Stomach (tissue), 9 donors: ENCODE data around the gene DHRSX. TPM values are rescaled to one million over a fixed set of nuclear protein-coding genes. Genes with fewer than 3 reads are reported as not detected.
"Not testable (repeated sequence)": the region's sequence is repeated elsewhere in the genome, so short reads cannot be mapped to it uniquely, and the experiment has no call there.

ENCODE experiments used
- DNase-seq, 2 donors: peaks; one replicate each; pipeline versions ENCODE4 v3.0.0 to v3.0.0-alpha.2; 2013 to 2019
- H3K27ac ChIP-seq, 5 donors: fragments of 200-600 bp in 4 of 5; sonication (generic) in 4 of 5; one replicate each; pipeline ENCODE4 v1.5.1; 2013 to 2019; ENCODE audit warnings: mild to moderate bottlenecking in 1 of 5, moderate library complexity in 1 of 5
- H3K27me3 ChIP-seq, 3 donors: fragments of 200-600 bp; sonication (generic); one replicate each; pipeline ENCODE4 v1.5.1; 2017 to 2019; ENCODE audit warnings: mixed run types in 1 of 3
- H3K36me3 ChIP-seq, 4 donors: fragments of 200-600 bp; sonication (generic); 1 replicate in 3 of 4; 2 replicates in 1 of 4; pipeline ENCODE4 v1.5.1; 2016 to 2019
- H3K4me1 ChIP-seq, 4 donors: fragments of 200-600 bp; sonication (generic); one replicate each; pipeline ENCODE4 v1.5.1; 2016 to 2019
- H3K4me3 ChIP-seq, 4 donors: fragments of 200-600 bp; sonication (generic) in 3 of 4; one replicate each; pipeline ENCODE4 v1.5.1; 2016 to 2019; ENCODE audit warnings: mild to moderate bottlenecking in 1 of 4
- H3K9me3 ChIP-seq, 4 donors: fragments of 200-600 bp; sonication (generic); one replicate each; pipeline ENCODE4 v1.5.1; 2016 to 2019
- CTCF ChIP-seq, 7 experiments: fragments of 450-650 bp in 4 of 7; fragments of 200-600 bp in 3 of 7; sonication (generic) in 3 of 7; IDR thresholded peaks; one replicate each; pipeline ENCODE4 v1.5.1; 2016 to 2019; ENCODE audit warnings: antibody characterized with exemption in 7 of 7, control low read depth in 2 of 7, mild to moderate bottlenecking in 1 of 7
- EP300 ChIP-seq: sonication (generic); formaldehyde crosslinking; IDR thresholded peaks from one replicate; pipeline ENCODE4 v1.6.1; 2017; ENCODE audit warnings: antibody characterized with exemption
- POLR2A ChIP-seq, 4 donors: fragments of 450-650 bp; IDR thresholded peaks; one replicate each; pipeline ENCODE4 v1.6.1; 2016; ENCODE audit warnings: antibody characterized with exemption in 4 of 4, control low read depth in 2 of 4, mild to moderate bottlenecking in 1 of 4, moderate library complexity in 1 of 4
- POLR2AphosphoS5 ChIP-seq, 3 donors: sonication (generic); formaldehyde crosslinking; IDR thresholded peaks; one replicate each; pipeline ENCODE4 v1.6.1; 2016; ENCODE audit warnings: antibody characterized with exemption in 3 of 3
- WGBS, 5 donors: extraction: QIAGEN DNeasy Blood & Tissue Kit in 3 of 5; methylation state at CpG; one replicate each; pipeline versions ENCODE4 v1.1.5 to v1.1.7; 2013 to 2018; 5-methylcytosine and 5-hydroxymethylcytosine counted together
- intact Hi-C: fragments of 100-400 bp; cut with DNase I; formaldehyde crosslinking; loops from one replicate; pipeline ENCODE4 v1.15.1; 2023; ENCODE audit warnings: low total_unique reads
- polyA plus RNA-seq, 3 donors: library from polyadenylated mRNA; stranded (reverse); fragments of 200-250 nt; gene quantifications; one replicate each; pipeline ENCODE4 v1.2.3, GENCODE V29; 2013
- total RNA-seq, 5 donors: library from RNA; depleted of rRNA; stranded (reverse); fragments of >200 nt; gene quantifications; one replicate each; pipeline versions ENCODE4 v1.1.0 to v1.2.3, GENCODE V29; 2014 to 2016
- donor health status: healthy with polysubstance abuse.
- donor health status: Bipolar disorder and iron deficiency.
- donor health status: healthy.

Gene DHRSX
- total and polyA plus RNA-seq, 8 donors: 11.2 to 69.4 (median 21.1) TPM

GRCh38 chrX:2479420-2479780 lies 21.4 kb downstream of the DHRSX start:
- Histone ChIP-seq H3K27me3 (no peaks in the 10 kb centered on the region), H3K27ac (no peak overlapping the region), H3K36me3 (no peaks in the 10 kb centered on the region), H3K4me1 (peaks cover 0 to 21% (median 9%) of the 10 kb centered on the region in 4 donors), H3K4me3 (no peak overlapping the region), H3K9me3 (no peaks in the 10 kb centered on the region)
- WGBS, 5 donors: 96 to 99% (median 98%) methylated on average over 8 to 15 of the region's 15 CpGs
- intact Hi-C loops: no loop called here
- TF ChIP-seq POLR2AphosphoS5 (IDR thresholded peaks at IDR 0.05): no peak
- no peak for TF ChIP-seq POLR2A (IDR thresholded peaks at IDR 0.05)
- no peak for TF ChIP-seq EP300
- TF ChIP-seq CTCF (IDR thresholded peaks at IDR 0.05): no peak
- no peak for DNase-seq

DNA sequence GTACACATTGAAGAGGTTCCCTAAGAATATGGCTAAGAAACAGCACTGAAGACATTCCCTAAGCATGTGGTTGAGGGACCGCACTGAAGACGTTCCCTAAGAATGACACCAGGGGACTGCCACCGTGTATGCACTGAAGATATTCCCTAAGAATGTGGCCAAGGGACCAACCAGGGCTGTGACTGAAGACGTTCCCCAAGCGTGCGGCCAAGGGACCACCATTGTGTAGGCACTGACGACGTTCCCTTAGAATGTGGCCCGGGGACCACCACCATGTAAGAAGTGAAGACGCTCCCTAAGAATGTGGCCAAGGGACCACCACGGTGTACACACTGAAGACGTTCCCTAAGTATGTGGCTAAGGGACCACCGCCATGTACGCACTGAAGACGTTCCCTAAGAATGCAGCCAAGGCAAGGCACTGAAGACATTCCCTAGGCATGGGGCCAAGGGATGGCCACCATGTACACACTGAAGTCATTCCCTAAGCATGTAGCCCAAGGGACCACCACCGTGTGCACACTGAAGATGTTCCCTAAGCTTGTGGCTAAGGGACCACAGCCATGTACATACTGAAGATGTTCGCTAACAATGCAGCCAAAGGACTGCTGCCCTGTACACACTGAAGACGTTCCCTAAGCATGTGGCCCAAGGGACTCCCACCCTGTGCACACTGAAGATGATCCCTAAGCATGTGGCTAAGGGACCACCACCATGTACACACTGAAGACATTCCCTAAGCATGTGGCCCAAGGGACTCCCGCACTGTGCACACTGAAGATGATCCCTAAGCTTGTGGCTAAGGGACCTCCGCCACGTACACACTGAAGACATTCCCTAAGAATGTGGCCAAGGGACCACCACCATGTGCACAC lies 22.0 kb downstream of the DHRSX start:
- H3K4me1 ChIP-seq: peaks cover 0 to 21% (median 5%) of the 10 kb centered on the region in 4 donors
- WGBS, 5 donors: 86 to 93% (median 91%) methylated on average over 18 to 21 of the region's 21 CpGs
- no peaks in the 10 kb centered on the region for H3K9me3 ChIP-seq
- no peak overlapping the region for H3K4me3 ChIP-seq
- no peaks in the 10 kb centered on the region for H3K27me3 ChIP-seq
- no peak for DNase-seq
- intact Hi-C loops: no loop called here
- no peak overlapping the region for H3K27ac ChIP-seq
- no peaks in the 10 kb centered on the region for H3K36me3 ChIP-seq
- TF ChIP-seq EP300: no peak
- no peak for TF ChIP-seq POLR2AphosphoS5 (IDR thresholded peaks at IDR 0.05)

DNA sequence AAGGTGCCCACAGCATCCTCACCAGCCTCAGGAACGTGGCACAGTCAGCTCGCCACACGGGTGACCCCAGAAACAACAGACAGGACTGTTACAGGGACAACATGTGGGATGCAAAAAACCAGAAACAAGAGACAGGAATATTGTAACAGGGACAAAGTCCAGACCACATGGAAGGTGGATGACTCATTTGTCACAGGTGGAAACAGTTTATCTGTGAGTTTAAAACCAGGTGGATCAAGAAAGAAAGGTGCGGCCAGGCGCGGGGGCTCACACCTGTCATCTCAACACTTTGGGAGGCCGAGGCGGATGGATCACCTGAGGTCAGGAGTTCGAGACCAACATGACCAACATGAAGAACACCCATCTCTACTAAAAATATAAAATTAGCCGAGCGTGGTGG lies 23.5 kb downstream of the DHRSX start:
- peaks cover 0 to 29% (median 0%) of the 10 kb centered on the region in 4 donors for H3K4me1 ChIP-seq
- peak in 1 of 2 donors; percentile 42 for DNase-seq
- H3K9me3 ChIP-seq, H3K27me3 ChIP-seq, H3K4me3 ChIP-seq, H3K27ac ChIP-seq, H3K36me3 ChIP-seq, intact Hi-C loops: not testable (repeated sequence)
- 71 to 93% (median 87%) methylated on average over 11 of the region's 11 CpGs for WGBS, 5 donors

DNA sequence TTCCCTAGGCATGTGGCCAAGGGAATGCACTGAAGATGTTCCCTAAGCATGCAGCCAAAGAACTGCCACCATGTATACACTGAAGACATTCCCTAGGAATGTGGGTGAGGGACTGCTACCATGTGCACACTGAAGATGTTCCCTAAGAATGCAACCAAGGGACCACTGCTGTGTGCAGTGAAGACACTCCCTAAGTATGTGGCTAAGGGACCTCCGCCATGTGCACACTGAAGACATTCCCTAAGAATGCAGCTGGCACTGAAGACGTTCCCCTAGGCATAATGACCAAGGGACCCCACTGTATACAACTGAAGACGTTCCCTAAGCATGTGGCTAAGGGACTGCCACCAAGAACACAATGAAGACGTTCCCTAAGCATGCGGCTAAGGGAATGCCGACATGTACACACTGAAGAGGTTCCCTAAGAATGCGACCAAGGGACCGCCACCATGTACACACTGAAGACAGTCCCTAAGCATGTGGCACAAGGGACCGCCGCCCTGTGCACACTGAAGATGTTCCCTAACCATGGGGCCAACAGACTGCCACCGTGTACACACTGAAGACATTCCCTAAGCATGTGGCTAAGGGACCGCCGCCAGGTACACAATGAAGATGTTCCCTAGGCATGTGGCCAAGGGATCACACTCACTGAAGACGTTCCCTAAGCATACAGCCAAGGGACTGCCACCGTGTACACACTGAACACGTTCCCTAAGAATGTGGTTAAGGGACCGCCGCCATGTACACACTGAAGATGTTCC lies 25.6 kb downstream of the DHRSX start:
- Histone ChIP-seq H3K27ac (no peak overlapping the region), H3K4me1 (peaks cover 0 to 32% (median 0%) of the 10 kb centered on the region in 4 donors), H3K27me3 (no peaks in the 10 kb centered on the region), H3K4me3 (no peak overlapping the region), H3K36me3 (no peaks in the 10 kb centered on the region), H3K9me3 (no peaks in the 10 kb centered on the region)
- TF ChIP-seq CTCF (IDR thresholded peaks at IDR 0.05) (no peak), POLR2A (IDR thresholded peaks at IDR 0.05) (no peak), POLR2AphosphoS5 (IDR thresholded peaks at IDR 0.05) (no peak), EP300 (no peak)
- intact Hi-C loops: no loop called here
- WGBS, 5 donors: 89 to 93% (median 92%) methylated on average over 17 to 18 of the region's 18 CpGs
- no peak for DNase-seq

GRCh38 chrX:2474280-2474962 lies 26.4 kb downstream of the DHRSX start:
- 84 to 92% (median 86%) methylated on average over 17 to 20 of the region's 20 CpGs for WGBS, 5 donors
- DNase-seq: no peak

More at GRCh38 chrX:2474280-2474962, 26.4 kb downstream of the DHRSX start:
- H3K9me3 ChIP-seq: no peaks in the 10 kb centered on the region
- H3K4me1 ChIP-seq: peaks cover 0 to 32% (median 0%) of the 10 kb centered on the region in 4 donors
- intact Hi-C loops: no loop called here
- H3K36me3 ChIP-seq: no peaks in the 10 kb centered on the region
- TF ChIP-seq EP300: no peak
- TF ChIP-seq CTCF (IDR thresholded peaks at IDR 0.05): no peak
- no peak for TF ChIP-seq POLR2AphosphoS5 (IDR thresholded peaks at IDR 0.05)
- TF ChIP-seq POLR2A (IDR thresholded peaks at IDR 0.05): no peak
- no peak overlapping the region for H3K4me3 ChIP-seq
- no peak overlapping the region for H3K27ac ChIP-seq
- no peaks in the 10 kb centered on the region for H3K27me3 ChIP-seq
